Measurements from ENCODE around the gene AKAP8.

DNA sequence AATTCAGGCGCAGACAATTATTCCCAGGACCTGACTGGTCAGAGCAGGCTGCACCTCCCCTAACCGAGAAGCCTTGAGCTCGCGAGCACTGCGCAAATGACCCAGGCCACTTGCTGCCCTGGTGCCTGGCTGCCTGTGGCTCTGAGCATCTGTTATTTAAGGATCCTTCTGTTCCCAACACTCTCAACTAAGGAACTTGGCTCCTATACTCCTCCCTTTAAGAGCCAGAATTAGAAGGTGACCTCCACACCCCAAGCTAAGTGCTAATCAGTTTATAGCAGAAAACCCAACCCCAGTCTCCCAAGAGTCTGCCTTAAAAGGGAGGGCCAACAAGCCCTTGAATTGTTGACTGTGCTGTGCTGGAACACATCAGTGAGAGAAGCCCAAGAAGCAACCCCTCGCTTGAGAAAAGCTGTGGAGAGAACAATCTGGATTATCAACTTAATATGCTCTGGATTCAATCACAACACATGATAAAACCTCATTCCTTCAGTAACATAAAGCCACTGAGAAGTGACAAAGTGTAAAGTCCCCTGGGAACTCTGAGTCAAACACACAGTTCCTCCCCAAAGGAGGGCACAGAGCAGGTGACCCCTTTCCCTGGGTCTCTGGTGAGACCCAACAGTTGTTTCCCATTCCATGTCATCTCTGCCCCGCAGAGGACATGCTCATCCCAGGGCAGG is 24.7 kb upstream of the AKAP8 start:
- TF ChIP-seq, protein P1, sequence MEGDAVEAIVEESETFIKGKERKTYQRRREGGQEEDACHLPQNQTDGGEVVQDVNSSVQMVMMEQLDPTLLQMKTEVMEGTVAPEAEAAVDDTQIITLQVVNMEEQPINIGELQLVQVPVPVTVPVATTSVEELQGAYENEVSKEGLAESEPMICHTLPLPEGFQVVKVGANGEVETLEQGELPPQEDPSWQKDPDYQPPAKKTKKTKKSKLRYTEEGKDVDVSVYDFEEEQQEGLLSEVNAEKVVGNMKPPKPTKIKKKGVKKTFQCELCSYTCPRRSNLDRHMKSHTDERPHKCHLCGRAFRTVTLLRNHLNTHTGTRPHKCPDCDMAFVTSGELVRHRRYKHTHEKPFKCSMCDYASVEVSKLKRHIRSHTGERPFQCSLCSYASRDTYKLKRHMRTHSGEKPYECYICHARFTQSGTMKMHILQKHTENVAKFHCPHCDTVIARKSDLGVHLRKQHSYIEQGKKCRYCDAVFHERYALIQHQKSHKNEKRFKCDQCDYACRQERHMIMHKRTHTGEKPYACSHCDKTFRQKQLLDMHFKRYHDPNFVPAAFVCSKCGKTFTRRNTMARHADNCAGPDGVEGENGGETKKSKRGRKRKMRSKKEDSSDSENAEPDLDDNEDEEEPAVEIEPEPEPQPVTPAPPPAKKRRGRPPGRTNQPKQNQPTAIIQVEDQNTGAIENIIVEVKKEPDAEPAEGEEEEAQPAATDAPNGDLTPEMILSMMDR (conservative IDR thresholded peaks at IDR 0.05; ENCODE audit: low read depth in 2 of 2) = no peak
- no peak for TF ChIP-seq EZH2phosphoT487 (IDR thresholded peaks at IDR 0.05; ENCODE audit: unreplicated experiment)
- TF ChIP-seq POLR2AphosphoS5 (IDR thresholded peaks at IDR 0.05; ENCODE audit: low read depth) = no peak
- no peak for TF ChIP-seq EZH2 (IDR thresholded peaks at IDR 0.05; ENCODE audit: low read depth, unreplicated experiment)
- TF ChIP-seq, protein P2, sequence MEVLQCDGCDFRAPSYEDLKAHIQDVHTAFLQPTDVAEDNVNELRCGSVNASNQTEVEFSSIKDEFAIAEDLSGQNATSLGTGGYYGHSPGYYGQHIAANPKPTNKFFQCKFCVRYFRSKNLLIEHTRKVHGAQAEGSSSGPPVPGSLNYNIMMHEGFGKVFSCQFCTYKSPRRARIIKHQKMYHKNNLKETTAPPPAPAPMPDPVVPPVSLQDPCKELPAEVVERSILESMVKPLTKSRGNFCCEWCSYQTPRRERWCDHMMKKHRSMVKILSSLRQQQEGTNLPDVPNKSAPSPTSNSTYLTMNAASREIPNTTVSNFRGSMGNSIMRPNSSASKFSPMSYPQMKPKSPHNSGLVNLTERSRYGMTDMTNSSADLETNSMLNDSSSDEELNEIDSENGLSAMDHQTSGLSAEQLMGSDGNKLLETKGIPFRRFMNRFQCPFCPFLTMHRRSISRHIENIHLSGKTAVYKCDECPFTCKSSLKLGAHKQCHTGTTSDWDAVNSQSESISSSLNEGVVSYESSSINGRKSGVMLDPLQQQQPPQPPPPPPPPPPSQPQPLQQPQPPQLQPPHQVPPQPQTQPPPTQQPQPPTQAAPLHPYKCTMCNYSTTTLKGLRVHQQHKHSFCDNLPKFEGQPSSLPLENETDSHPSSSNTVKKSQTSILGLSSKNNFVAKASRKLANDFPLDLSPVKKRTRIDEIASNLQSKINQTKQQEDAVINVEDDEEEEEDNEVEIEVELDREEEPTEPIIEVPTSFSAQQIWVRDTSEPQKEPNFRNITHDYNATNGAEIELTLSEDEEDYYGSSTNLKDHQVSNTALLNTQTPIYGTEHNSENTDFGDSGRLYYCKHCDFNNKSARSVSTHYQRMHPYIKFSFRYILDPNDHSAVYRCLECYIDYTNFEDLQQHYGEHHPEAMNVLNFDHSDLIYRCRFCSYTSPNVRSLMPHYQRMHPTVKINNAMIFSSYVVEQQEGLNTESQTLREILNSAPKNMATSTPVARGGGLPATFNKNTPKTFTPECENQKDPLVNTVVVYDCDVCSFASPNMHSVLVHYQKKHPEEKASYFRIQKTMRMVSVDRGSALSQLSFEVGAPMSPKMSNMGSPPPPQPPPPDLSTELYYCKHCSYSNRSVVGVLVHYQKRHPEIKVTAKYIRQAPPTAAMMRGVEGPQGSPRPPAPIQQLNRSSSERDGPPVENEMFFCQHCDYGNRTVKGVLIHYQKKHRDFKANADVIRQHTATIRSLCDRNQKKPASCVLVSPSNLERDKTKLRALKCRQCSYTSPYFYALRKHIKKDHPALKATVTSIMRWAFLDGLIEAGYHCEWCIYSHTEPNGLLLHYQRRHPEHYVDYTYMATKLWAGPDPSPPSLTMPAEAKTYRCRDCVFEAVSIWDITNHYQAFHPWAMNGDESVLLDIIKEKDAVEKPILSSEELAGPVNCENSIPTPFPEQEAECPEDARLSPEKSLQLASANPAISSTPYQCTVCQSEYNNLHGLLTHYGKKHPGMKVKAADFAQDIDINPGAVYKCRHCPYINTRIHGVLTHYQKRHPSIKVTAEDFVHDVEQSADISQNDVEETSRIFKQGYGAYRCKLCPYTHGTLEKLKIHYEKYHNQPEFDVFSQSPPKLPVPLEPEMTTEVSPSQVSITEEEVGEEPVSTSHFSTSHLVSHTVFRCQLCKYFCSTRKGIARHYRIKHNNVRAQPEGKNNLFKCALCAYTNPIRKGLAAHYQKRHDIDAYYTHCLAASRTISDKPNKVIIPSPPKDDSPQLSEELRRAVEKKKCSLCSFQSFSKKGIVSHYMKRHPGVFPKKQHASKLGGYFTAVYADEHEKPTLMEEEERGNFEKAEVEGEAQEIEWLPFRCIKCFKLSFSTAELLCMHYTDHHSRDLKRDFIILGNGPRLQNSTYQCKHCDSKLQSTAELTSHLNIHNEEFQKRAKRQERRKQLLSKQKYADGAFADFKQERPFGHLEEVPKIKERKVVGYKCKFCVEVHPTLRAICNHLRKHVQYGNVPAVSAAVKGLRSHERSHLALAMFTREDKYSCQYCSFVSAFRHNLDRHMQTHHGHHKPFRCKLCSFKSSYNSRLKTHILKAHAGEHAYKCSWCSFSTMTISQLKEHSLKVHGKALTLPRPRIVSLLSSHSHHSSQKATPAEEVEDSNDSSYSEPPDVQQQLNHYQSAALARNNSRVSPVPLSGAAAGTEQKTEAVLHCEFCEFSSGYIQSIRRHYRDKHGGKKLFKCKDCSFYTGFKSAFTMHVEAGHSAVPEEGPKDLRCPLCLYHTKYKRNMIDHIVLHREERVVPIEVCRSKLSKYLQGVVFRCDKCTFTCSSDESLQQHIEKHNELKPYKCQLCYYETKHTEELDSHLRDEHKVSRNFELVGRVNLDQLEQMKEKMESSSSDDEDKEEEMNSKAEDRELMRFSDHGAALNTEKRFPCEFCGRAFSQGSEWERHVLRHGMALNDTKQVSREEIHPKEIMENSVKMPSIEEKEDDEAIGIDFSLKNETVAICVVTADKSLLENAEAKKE (CRISPR knock-in tag; IDR thresholded peaks at IDR 0.05) = no peak
- no peak for TF ChIP-seq CREB1 (CRISPR knock-in tag; IDR thresholded peaks at IDR 0.05; ENCODE audit: low read depth)
- TF ChIP-seq JUNB (IDR thresholded peaks at IDR 0.05; ENCODE audit: unreplicated experiment) = no peak

Data from GM23338 (cell line).